Neural cell (in vitro differentiated cells): ENCODE results near the gene NIPSNAP2. TPM values are rescaled to one million over a fixed set of nuclear protein-coding genes. Genes with fewer than 3 reads are reported as not detected.

Source experiments
- H2AFZ ChIP-seq: fragments of 200-600, 300-800 bp; sonication (generic), shearing (Covaris generic); 2 replicates; pipeline ENCODE4 v1.6.0; 2014; ENCODE audit warnings: low read depth, mild to moderate bottlenecking, antibody characterized with exemption, low read length, moderate library complexity
- H3F3A ChIP-seq: fragments of 200-600 bp; shearing (Covaris generic); 2 replicates; pipeline ENCODE4 v1.6.1; 2016; ENCODE audit warnings: mild to moderate bottlenecking, moderate library complexity, mixed read lengths, antibody characterized with exemption, low read length; ENCODE audit not compliant: insufficient read depth, poor library complexity, severe bottlenecking
- H3K27ac ChIP-seq: fragments of 200-600, 300-800 bp; sonication (generic), shearing (Covaris generic); 2 replicates; pipeline ENCODE4 v1.5.1; 2014; ENCODE audit warnings: mild to moderate bottlenecking, low read length, moderate library complexity
- H3K27me3 ChIP-seq: fragments of 300-800, 200-600 bp; sonication (generic), shearing (Covaris generic); 2 replicates; pipeline ENCODE4 v1.6.0; 2014; ENCODE audit warnings: mild to moderate bottlenecking, low read depth, low read length, moderate library complexity; ENCODE audit not compliant: insufficient read depth
- H3K36me3 ChIP-seq: fragments of 300-800, 200-600 bp; sonication (generic), shearing (Covaris generic); 2 replicates; pipeline ENCODE4 v1.5.1; 2014; ENCODE audit warnings: mild to moderate bottlenecking, antibody characterized with exemption, low read length, moderate library complexity; ENCODE audit not compliant: insufficient read depth
- H3K4me2 ChIP-seq: fragments of 300-800, 200-600 bp; sonication (generic), shearing (Covaris generic); 2 replicates; pipeline ENCODE4 v1.6.0; 2014; ENCODE audit warnings: mild to moderate bottlenecking, low read length
- H3K4me3 ChIP-seq: fragments of 300-800, 200-600 bp; sonication (generic), shearing (Covaris generic); 2 replicates; pipeline ENCODE4 v1.5.1; 2014; ENCODE audit warnings: mild to moderate bottlenecking, low read length, moderate library complexity
- H3K79me2 ChIP-seq: fragments of 200-600 bp; shearing (Covaris generic); replicated peaks from 2 replicates; pipeline ENCODE4 v1.6.0; 2014; ENCODE audit warnings: mild to moderate bottlenecking, low read length, moderate library complexity; ENCODE audit not compliant: insufficient read depth
- H3K9ac ChIP-seq: fragments of 300-800, 200-600 bp; sonication (generic), shearing (Covaris generic); 2 replicates; pipeline ENCODE4 v1.6.1; 2016; ENCODE audit warnings: mild to moderate bottlenecking, low read length, mixed read lengths
- H3K9me2 ChIP-seq: fragments of 200-600 bp; shearing (Covaris generic); 2 replicates; pipeline ENCODE4 v1.6.1; 2016; ENCODE audit warnings: mild to moderate bottlenecking, low read length, mixed read lengths; ENCODE audit not compliant: insufficient read depth
- H3K9me3 ChIP-seq: fragments of 200-600, 300-800 bp; sonication (generic), shearing (Covaris generic); 2 replicates; pipeline ENCODE4 v1.6.1; 2016; ENCODE audit warnings: mild to moderate bottlenecking, mixed run types, low read length, moderate library complexity, mixed read lengths
- H4K20me1 ChIP-seq: fragments of 200-600 bp; shearing (Covaris generic); 2 replicates; pipeline ENCODE4 v1.6.1; 2016; ENCODE audit warnings: mild to moderate bottlenecking, mixed run types; ENCODE audit not compliant: insufficient read depth
- EP300 ChIP-seq: fragments of 450-650 bp; conservative IDR thresholded peaks from 2 replicates; pipeline ENCODE4 v1.6.1; 2014; ENCODE audit warnings: antibody characterized with exemption, mild to moderate bottlenecking, moderate library complexity; ENCODE audit not compliant: poor library complexity, severe bottlenecking
- EZH2 ChIP-seq: fragments of 200-600, 300-800 bp; shearing (Covaris generic), sonication (generic); IDR thresholded peaks from 2 replicates; pipeline ENCODE4 v1.6.1; 2014; ENCODE audit warnings: antibody characterized with exemption, low read length, borderline replicate concordance, mild to moderate bottlenecking; ENCODE audit not compliant: insufficient read depth, poor library complexity, severe bottlenecking
- MXI1 ChIP-seq: fragments of 450-650 bp; conservative IDR thresholded peaks from 2 replicates; pipeline ENCODE4 v1.6.1; 2014; ENCODE audit warnings: antibody characterized with exemption, mild to moderate bottlenecking; ENCODE audit not compliant: poor library complexity, severe bottlenecking
- POLR2AphosphoS5 ChIP-seq: IDR thresholded peaks from 2 replicates; pipeline ENCODE4 v1.6.1; 2012
- RAD21 ChIP-seq: fragments of 450-650 bp; conservative IDR thresholded peaks from 2 replicates; pipeline ENCODE4 v1.6.1; 2014; ENCODE audit warnings: antibody characterized with exemption, mild to moderate bottlenecking, moderate library complexity
- SMC3 ChIP-seq: fragments of 450-650 bp; conservative IDR thresholded peaks from 2 replicates; pipeline ENCODE4 v1.6.1; 2014; ENCODE audit warnings: antibody characterized with exemption, mild to moderate bottlenecking, moderate library complexity; ENCODE audit not compliant: poor library complexity
- TAF1 ChIP-seq: IDR thresholded peaks from 2 replicates; pipeline ENCODE4 v1.6.1; 2012; ENCODE audit warnings: low read depth
- polyA plus RNA-seq: library from polyadenylated mRNA; depleted of rRNA; stranded (reverse); fragments of >200 nt; gene quantifications from 2 replicates; pipeline ENCODE4 v1.2.3, GENCODE V29; 2014
- TF ChIP-seq, protein P1 (sequence below): fragments of 450-650 bp; IDR thresholded peaks from 2 replicates; pipeline ENCODE4 v1.5.1; 2014; ENCODE audit warnings: antibody characterized with exemption, mild to moderate bottlenecking, moderate library complexity; ENCODE audit not compliant: poor library complexity, severe bottlenecking
- TF ChIP-seq, protein P2 (sequence below): IDR thresholded peaks from 2 replicates; pipeline ENCODE4 v1.6.1; 2012; ENCODE audit warnings: borderline replicate concordance

Gene NIPSNAP2
- polyA plus RNA-seq, 1 donor from 2014 or later, result 87.0 TPM

DNA sequence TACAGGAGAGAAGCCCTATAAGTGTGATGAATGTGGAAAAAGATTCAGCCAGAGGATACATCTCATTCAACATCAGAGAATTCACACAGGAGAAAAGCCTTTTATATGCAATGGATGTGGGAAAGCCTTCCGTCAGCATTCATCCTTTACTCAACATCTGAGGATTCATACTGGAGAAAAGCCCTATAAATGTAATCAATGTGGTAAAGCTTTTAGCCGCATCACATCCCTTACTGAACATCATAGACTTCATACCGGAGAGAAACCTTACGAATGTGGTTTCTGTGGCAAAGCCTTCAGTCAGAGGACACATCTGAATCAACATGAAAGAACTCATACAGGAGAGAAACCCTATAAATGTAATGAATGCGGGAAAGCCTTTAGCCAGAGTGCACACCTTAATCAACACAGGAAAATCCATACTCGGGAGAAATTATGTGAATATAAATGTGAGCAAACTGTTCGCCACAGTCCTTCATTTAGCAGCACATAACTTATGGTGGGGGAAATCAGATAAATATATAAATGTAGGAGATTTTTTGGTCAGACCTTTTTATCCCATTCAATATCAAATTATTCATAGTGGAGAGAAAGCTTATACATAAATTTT lies 24.8 kb upstream of the NIPSNAP2 start:
- Histone ChIP-seq H3K9me2 (no peaks in the 10 kb centered on the region), H3K9me3 (peaks cover 12% of the 10 kb centered on the region), H3K4me2 (no peak overlapping the region), H3K27me3 (no peaks in the 10 kb centered on the region), H3K79me2 (no peaks in the 10 kb centered on the region), H3K9ac (no peak overlapping the region), H3K36me3 (peaks cover 21% of the 10 kb centered on the region), H3K27ac (no peak overlapping the region), H4K20me1 (no peaks in the 10 kb centered on the region), H3K4me3 (no peak overlapping the region), H3F3A (no peaks in the 10 kb centered on the region), H2AFZ (no peak overlapping the region)
- TF ChIP-seq EZH2 (no peak), POLR2AphosphoS5 (no peak), MXI1 (no peak), RAD21 (no peak), TAF1 (no peak), EP300 (no peak), SMC3 (no peak)
- TF ChIP-seq, protein P1, sequence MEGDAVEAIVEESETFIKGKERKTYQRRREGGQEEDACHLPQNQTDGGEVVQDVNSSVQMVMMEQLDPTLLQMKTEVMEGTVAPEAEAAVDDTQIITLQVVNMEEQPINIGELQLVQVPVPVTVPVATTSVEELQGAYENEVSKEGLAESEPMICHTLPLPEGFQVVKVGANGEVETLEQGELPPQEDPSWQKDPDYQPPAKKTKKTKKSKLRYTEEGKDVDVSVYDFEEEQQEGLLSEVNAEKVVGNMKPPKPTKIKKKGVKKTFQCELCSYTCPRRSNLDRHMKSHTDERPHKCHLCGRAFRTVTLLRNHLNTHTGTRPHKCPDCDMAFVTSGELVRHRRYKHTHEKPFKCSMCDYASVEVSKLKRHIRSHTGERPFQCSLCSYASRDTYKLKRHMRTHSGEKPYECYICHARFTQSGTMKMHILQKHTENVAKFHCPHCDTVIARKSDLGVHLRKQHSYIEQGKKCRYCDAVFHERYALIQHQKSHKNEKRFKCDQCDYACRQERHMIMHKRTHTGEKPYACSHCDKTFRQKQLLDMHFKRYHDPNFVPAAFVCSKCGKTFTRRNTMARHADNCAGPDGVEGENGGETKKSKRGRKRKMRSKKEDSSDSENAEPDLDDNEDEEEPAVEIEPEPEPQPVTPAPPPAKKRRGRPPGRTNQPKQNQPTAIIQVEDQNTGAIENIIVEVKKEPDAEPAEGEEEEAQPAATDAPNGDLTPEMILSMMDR, result no peak
- TF ChIP-seq, protein P2, sequence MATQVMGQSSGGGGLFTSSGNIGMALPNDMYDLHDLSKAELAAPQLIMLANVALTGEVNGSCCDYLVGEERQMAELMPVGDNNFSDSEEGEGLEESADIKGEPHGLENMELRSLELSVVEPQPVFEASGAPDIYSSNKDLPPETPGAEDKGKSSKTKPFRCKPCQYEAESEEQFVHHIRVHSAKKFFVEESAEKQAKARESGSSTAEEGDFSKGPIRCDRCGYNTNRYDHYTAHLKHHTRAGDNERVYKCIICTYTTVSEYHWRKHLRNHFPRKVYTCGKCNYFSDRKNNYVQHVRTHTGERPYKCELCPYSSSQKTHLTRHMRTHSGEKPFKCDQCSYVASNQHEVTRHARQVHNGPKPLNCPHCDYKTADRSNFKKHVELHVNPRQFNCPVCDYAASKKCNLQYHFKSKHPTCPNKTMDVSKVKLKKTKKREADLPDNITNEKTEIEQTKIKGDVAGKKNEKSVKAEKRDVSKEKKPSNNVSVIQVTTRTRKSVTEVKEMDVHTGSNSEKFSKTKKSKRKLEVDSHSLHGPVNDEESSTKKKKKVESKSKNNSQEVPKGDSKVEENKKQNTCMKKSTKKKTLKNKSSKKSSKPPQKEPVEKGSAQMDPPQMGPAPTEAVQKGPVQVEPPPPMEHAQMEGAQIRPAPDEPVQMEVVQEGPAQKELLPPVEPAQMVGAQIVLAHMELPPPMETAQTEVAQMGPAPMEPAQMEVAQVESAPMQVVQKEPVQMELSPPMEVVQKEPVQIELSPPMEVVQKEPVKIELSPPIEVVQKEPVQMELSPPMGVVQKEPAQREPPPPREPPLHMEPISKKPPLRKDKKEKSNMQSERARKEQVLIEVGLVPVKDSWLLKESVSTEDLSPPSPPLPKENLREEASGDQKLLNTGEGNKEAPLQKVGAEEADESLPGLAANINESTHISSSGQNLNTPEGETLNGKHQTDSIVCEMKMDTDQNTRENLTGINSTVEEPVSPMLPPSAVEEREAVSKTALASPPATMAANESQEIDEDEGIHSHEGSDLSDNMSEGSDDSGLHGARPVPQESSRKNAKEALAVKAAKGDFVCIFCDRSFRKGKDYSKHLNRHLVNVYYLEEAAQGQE, result no peak

GRCh38 chr7:55946545-55946944 lies 17.8 kb upstream of the NIPSNAP2 start:
- no peaks in the 10 kb centered on the region for H4K20me1 ChIP-seq
- H3K36me3 ChIP-seq, result peaks cover 4% of the 10 kb centered on the region
- H3K9me3 ChIP-seq, result no peaks in the 10 kb centered on the region
- no peak overlapping the region for H3K27ac ChIP-seq
- H3K79me2 ChIP-seq, result no peaks in the 10 kb centered on the region
- H3K9me2 ChIP-seq, result no peaks in the 10 kb centered on the region
- no peak overlapping the region for H3K9ac ChIP-seq
- no peaks in the 10 kb centered on the region for H3K27me3 ChIP-seq
- no peaks in the 10 kb centered on the region for H3F3A ChIP-seq
- TF ChIP-seq EP300 (no peak), TAF1 (no peak), EZH2 (no peak), RAD21 (no peak), MXI1 (no peak), POLR2AphosphoS5 (no peak), SMC3 (no peak)
- TF ChIP-seq, protein P1, result no peak
- TF ChIP-seq, protein P2, result no peak
- H3K4me3 ChIP-seq, result no peak overlapping the region
- no peak overlapping the region for H2AFZ ChIP-seq
- no peak overlapping the region for H3K4me2 ChIP-seq
